GM08714 (cell line): ENCODE measurements around the gene LINC00237.

Experiments
- H3K4me3 ChIP-seq: fragments of 200-500 bp; sonication (Bioruptor generic); 2 replicates; pipeline ENCODE4 v1.5.1; 2014; ENCODE audit warnings: mild to moderate bottlenecking, low read length, inconsistent platforms
- ZNF274 ChIP-seq: IDR thresholded peaks from 2 replicates; pipeline ENCODE4 v1.6.1; 2012; ENCODE audit warnings: mild to moderate bottlenecking, low read depth, low read length

The LINC00237 gene

GRCh38 chr20:21090721-21091120, 15.4 kb downstream of the LINC00237 start:
- no peak for TF ChIP-seq ZNF274
- no peak overlapping the region for H3K4me3 ChIP-seq

- TF ChIP-seq ZNF274, result no peak
- no peak overlapping the region for H3K4me3 ChIP-seq
Observed at GRCh38 chr20:21090111-21090618, 16.0 kb downstream of the LINC00237 start.

- no peak overlapping the region for H3K4me3 ChIP-seq
- TF ChIP-seq ZNF274, result no peak
Observed at GRCh38 chr20:21089391-21089790, 16.8 kb downstream of the LINC00237 start.

GRCh38 chr20:21087862-21088540, 18.2 kb downstream of the LINC00237 start:
- no peak for TF ChIP-seq ZNF274
- no peak overlapping the region for H3K4me3 ChIP-seq

GRCh38 chr20:21083825-21084325, 22.3 kb downstream of the LINC00237 start:
- TF ChIP-seq ZNF274, result no peak
- H3K4me3 ChIP-seq, result no peak overlapping the region

GRCh38 chr20:21082584-21082983, 23.6 kb downstream of the LINC00237 start:
- TF ChIP-seq ZNF274, result no peak
- no peak overlapping the region for H3K4me3 ChIP-seq

- no peak for TF ChIP-seq ZNF274
Observed at GRCh38 chr20:21077809-21078345, 28.3 kb downstream of the LINC00237 start.

GRCh38 chr20:21076073-21076472, 30.1 kb downstream of the LINC00237 start:
- no peak overlapping the region for H3K4me3 ChIP-seq
- no peak for TF ChIP-seq ZNF274

More at GRCh38 chr20:21077809-21078345, 28.3 kb downstream of the LINC00237 start:
- no peak overlapping the region for H3K4me3 ChIP-seq

- no peak for TF ChIP-seq ZNF274
- H3K4me3 ChIP-seq, result no peak overlapping the region
Observed at GRCh38 chr20:21075471-21075870, 30.7 kb downstream of the LINC00237 start.

GRCh38 chr20:21074605-21075336, 31.4 kb downstream of the LINC00237 start:
- H3K4me3 ChIP-seq, result no peak overlapping the region
- TF ChIP-seq ZNF274, result no peak

- H3K4me3 ChIP-seq, result no peak overlapping the region
- no peak for TF ChIP-seq ZNF274
Observed at GRCh38 chr20:21067255-21067654, 38.9 kb downstream of the LINC00237 start.

GRCh38 chr20:21064924-21065323, 41.2 kb downstream of the LINC00237 start:
- TF ChIP-seq ZNF274, result no peak
- H3K4me3 ChIP-seq, result no peak overlapping the region

GRCh38 chr20:21063276-21063675, 42.9 kb downstream of the LINC00237 start:
- TF ChIP-seq ZNF274, result no peak
- H3K4me3 ChIP-seq, result no peak overlapping the region

GRCh38 chr20:21053002-21053762, 53.0 kb downstream of the LINC00237 start:
- no peak overlapping the region for H3K4me3 ChIP-seq
- no peak for TF ChIP-seq ZNF274
